ENCODE measurements around the gene PSMG2. TPM values are rescaled to one million over a fixed set of nuclear protein-coding genes. Genes with fewer than 3 reads are reported as not detected.

PSMG2 gene
- polyA plus RNA-seq, 3 donors: 37.1 to 143 (median 118) TPM

- no peak overlapping the region for H3K4me3 Mint-ChIP-seq
- intact Hi-C loops (cut with micrococcal nuclease): no loop called here
- no CpG with 5 or more reads among the region's 4 CpGs for WGBS (ENCODE audit: insufficient coverage)
Measured at GRCh38 chr18:12689256-12689850, 13.5 kb upstream of the PSMG2 start.

GRCh38 chr18:12692206-12692605 lies 10.6 kb upstream of the PSMG2 start:
- H3K27me3 ChIP-seq (ENCODE audit: control insufficient read depth in 2 of 2, insufficient read depth in 2 of 2, low read length in 2 of 2): no peaks in the 10 kb centered on the region
- H3K9ac ChIP-seq (ENCODE audit: insufficient read depth, low read length, poor library complexity, severe bottlenecking): no peak overlapping the region
- DNase-seq: no peak
- Mint-ChIP-seq H3K4me3 (peak overlapping the region in 1 of 2 donors; percentile 49), H3K27ac (peak overlapping the region in 2 of 7 donors; percentile 52 to 63), H3K27me3 (ENCODE audit: low read depth in 3 of 3) (no peaks in the 10 kb centered on the region), H3K4me1 (peaks cover 8% of the 10 kb centered on the region), H3K9me3 (no peaks in the 10 kb centered on the region), H3K36me3 (peaks cover 15 to 34% of the 10 kb centered on the region in 2 donors)
- intact Hi-C loops (cut with micrococcal nuclease): no loop called here
- H2AFZ ChIP-seq (ENCODE audit: insufficient read depth, low read depth, low read length, poor library complexity, severe bottlenecking): no peak overlapping the region
- H3K9me3 ChIP-seq (replicated peaks in 1 of 2; ENCODE audit: control insufficient read depth in 1 of 2, insufficient read depth in 1 of 2, low read length in 2 of 2): no peaks in the 10 kb centered on the region
- H3K4me2 ChIP-seq (replicated peaks; ENCODE audit: extremely low read depth, low read length, poor library complexity, severe bottlenecking): no peak overlapping the region
- TF ChIP-seq CTCF (IDR thresholded peaks at IDR 0.05): no peak
- WGBS (ENCODE audit: insufficient coverage): 94% methylated on average over 4 of the region's 9 CpGs
- H3K27ac ChIP-seq (ENCODE audit: low read depth in 1 of 2, low read length in 2 of 2): no peak overlapping the region
- no peak overlapping the region for H3K4me3 ChIP-seq (replicated peaks in 1 of 3; ENCODE audit: low read depth in 2 of 3, low read length in 3 of 3)
- no peaks in the 10 kb centered on the region for H4K20me1 ChIP-seq (ENCODE audit: insufficient read depth, low read length)
- H3K79me2 ChIP-seq (ENCODE audit: insufficient read depth, low read length): no peaks in the 10 kb centered on the region
- H3K4me1 ChIP-seq (ENCODE audit: control insufficient read depth in 1 of 2, insufficient read depth in 2 of 2, low read length in 2 of 2): no peaks in the 10 kb centered on the region
- peaks cover 12 to 22% of the 10 kb centered on the region in 2 donors for H3K36me3 ChIP-seq (replicated peaks in 1 of 2; ENCODE audit: control insufficient read depth in 1 of 2, insufficient read depth in 2 of 2, low read length in 2 of 2)

More at GRCh38 chr18:12689256-12689850, 13.5 kb upstream of the PSMG2 start:
- H3K79me2 ChIP-seq (ENCODE audit: insufficient read depth, low read length): no peaks in the 10 kb centered on the region
- no peak overlapping the region for H3K9ac ChIP-seq (ENCODE audit: insufficient read depth, low read length, poor library complexity, severe bottlenecking)
- no peak overlapping the region for H3K4me2 ChIP-seq (replicated peaks; ENCODE audit: extremely low read depth, low read length, poor library complexity, severe bottlenecking)
- H3K9me3 Mint-ChIP-seq: no peaks in the 10 kb centered on the region
- H3K27ac ChIP-seq (ENCODE audit: low read depth in 1 of 2, low read length in 2 of 2): no peak overlapping the region
- no peak for DNase-seq
- no peaks in the 10 kb centered on the region for H4K20me1 ChIP-seq (ENCODE audit: insufficient read depth, low read length)
- H3K27me3 Mint-ChIP-seq (ENCODE audit: low read depth in 3 of 3): peaks cover 0 to 2% (median 2%) of the 10 kb centered on the region in 3 donors
- no peaks in the 10 kb centered on the region for H3K9me3 ChIP-seq (replicated peaks in 1 of 2; ENCODE audit: control insufficient read depth in 1 of 2, insufficient read depth in 1 of 2, low read length in 2 of 2)
- peak overlapping the region in 2 of 7 donors; percentile 21 to 32 for H3K27ac Mint-ChIP-seq
- H3K36me3 Mint-ChIP-seq: peaks cover 5 to 30% of the 10 kb centered on the region in 2 donors
- no peak overlapping the region for H3K4me3 ChIP-seq (replicated peaks in 1 of 3; ENCODE audit: low read depth in 2 of 3, low read length in 3 of 3)
- peaks cover 8% of the 10 kb centered on the region for H3K4me1 Mint-ChIP-seq
- peaks cover 10 to 26% of the 10 kb centered on the region in 2 donors for H3K36me3 ChIP-seq (replicated peaks in 1 of 2; ENCODE audit: control insufficient read depth in 1 of 2, insufficient read depth in 2 of 2, low read length in 2 of 2)
- no peaks in the 10 kb centered on the region for H3K4me1 ChIP-seq (ENCODE audit: control insufficient read depth in 1 of 2, insufficient read depth in 2 of 2, low read length in 2 of 2)
- no peak overlapping the region for H2AFZ ChIP-seq (ENCODE audit: insufficient read depth, low read depth, low read length, poor library complexity, severe bottlenecking)
- H3K27me3 ChIP-seq (ENCODE audit: control insufficient read depth in 2 of 2, insufficient read depth in 2 of 2, low read length in 2 of 2): no peaks in the 10 kb centered on the region
- no peak for TF ChIP-seq CTCF (IDR thresholded peaks at IDR 0.05)
